ENCODE data around the gene NAA50. TPM values are rescaled to one million over a fixed set of nuclear protein-coding genes. Genes with fewer than 3 reads are reported as not detected.

NAA50 gene
- total RNA-seq, 1 donor from 2014 or later: 110 TPM

DNA sequence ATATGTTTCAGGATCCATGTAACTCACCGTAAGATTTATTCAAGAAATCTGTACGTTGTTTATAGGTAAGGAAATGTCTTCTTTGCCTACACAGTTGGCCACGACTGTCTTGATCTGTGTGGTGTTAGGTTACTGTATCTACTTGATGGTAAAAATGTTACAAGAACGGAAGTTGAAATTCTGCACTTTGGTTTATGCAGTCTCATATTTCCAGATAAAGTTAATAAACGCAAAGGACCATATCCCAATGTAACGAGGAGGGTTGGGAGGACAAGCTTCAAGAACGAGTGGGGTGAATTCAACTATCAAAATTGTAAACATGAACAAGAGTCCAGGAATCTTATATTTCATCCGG is 50.6 kb downstream of the NAA50 start:
- Mint-ChIP-seq H3K9me3 (ENCODE audit: low read depth) (no peaks in the 10 kb centered on the region), H3K36me3 (ENCODE audit: insufficient read depth) (peaks cover 2% of the 10 kb centered on the region), H3K4me3 (ENCODE audit: low read depth) (peak overlapping the region; percentile 98), H3K27ac (peak overlapping the region; percentile 98), H3K27me3 (no peaks in the 10 kb centered on the region), H3K4me1 (ENCODE audit: low read depth) (peaks cover 18% of the 10 kb centered on the region)
- TF ChIP-seq CTCF (IDR thresholded peaks at IDR 0.05; ENCODE audit: unreplicated experiment): no peak
- no peak for DNase-seq (ENCODE audit: low spot score, unreplicated experiment)

GRCh38 chr3:113690482-113690881 is 55.6 kb downstream of the NAA50 start:
- TF ChIP-seq CTCF (IDR thresholded peaks at IDR 0.05; ENCODE audit: unreplicated experiment): no peak
- Mint-ChIP-seq H3K27ac (no peak overlapping the region), H3K36me3 (ENCODE audit: insufficient read depth) (peaks cover 15% of the 10 kb centered on the region), H3K4me3 (ENCODE audit: low read depth) (no peak overlapping the region), H3K9me3 (ENCODE audit: low read depth) (peaks cover 1% of the 10 kb centered on the region), H3K27me3 (no peaks in the 10 kb centered on the region), H3K4me1 (ENCODE audit: low read depth) (peaks cover 16% of the 10 kb centered on the region)
- no peak for DNase-seq (ENCODE audit: low spot score, unreplicated experiment)

DNA sequence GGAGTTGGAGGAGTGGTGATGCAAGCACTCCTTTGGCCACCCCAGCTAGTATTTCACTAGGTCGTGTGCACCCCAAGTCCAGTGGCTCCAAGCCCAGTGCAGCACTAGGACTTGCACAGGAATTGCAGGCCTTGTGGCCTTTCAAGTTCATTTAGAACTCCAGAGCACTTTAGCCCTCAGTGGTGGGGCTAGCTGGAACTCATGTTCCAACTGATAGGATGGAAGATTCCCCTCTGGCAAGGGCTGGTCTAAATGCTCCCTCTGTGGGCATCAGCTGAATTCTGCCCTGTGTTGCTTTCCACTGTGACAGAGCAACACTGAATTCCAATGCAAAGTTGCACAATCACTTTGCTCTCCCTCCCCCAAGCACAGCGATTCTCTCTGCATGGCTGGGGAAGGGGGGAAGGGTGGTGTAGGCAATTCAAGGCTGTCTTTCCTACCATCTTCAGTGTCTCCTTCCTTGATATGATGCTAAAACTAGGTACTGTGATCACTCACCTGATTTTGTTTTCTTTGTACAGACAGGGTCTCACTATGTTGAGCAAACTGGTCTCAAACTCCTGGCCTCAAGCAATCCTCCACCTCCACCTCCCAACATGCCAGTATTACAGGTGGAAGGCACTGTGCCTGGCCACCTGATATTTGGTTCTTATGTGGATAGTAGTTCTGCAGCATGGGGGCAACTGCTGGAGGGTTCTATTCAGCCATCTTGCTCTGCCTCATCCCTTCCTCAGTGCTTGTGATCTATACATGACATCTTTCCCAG is 59.9 kb downstream of the NAA50 start:
- DNase-seq (ENCODE audit: low spot score, unreplicated experiment): no peak

GRCh38 chr3:113685124-113685523 is 60.9 kb downstream of the NAA50 start:
- no peak overlapping the region for H3K4me3 Mint-ChIP-seq (ENCODE audit: low read depth)
- H3K27me3 Mint-ChIP-seq: no peaks in the 10 kb centered on the region
- TF ChIP-seq CTCF (IDR thresholded peaks at IDR 0.05; ENCODE audit: unreplicated experiment): no peak
- DNase-seq (ENCODE audit: low spot score, unreplicated experiment): no peak
- H3K4me1 Mint-ChIP-seq (ENCODE audit: low read depth): no peaks in the 10 kb centered on the region
- H3K9me3 Mint-ChIP-seq (ENCODE audit: low read depth): peaks cover 20% of the 10 kb centered on the region
- peaks cover 40% of the 10 kb centered on the region for H3K36me3 Mint-ChIP-seq (ENCODE audit: insufficient read depth)
- no peak overlapping the region for H3K27ac Mint-ChIP-seq

More for the DNA sequence above, 59.9 kb downstream of the NAA50 start:
- no peak for TF ChIP-seq CTCF (IDR thresholded peaks at IDR 0.05; ENCODE audit: unreplicated experiment)
- Mint-ChIP-seq H3K27ac (no peak overlapping the region), H3K9me3 (ENCODE audit: low read depth) (peaks cover 19% of the 10 kb centered on the region), H3K36me3 (ENCODE audit: insufficient read depth) (peaks cover 39% of the 10 kb centered on the region), H3K27me3 (no peaks in the 10 kb centered on the region), H3K4me3 (ENCODE audit: low read depth) (no peak overlapping the region), H3K4me1 (ENCODE audit: low read depth) (no peaks in the 10 kb centered on the region)

DNA sequence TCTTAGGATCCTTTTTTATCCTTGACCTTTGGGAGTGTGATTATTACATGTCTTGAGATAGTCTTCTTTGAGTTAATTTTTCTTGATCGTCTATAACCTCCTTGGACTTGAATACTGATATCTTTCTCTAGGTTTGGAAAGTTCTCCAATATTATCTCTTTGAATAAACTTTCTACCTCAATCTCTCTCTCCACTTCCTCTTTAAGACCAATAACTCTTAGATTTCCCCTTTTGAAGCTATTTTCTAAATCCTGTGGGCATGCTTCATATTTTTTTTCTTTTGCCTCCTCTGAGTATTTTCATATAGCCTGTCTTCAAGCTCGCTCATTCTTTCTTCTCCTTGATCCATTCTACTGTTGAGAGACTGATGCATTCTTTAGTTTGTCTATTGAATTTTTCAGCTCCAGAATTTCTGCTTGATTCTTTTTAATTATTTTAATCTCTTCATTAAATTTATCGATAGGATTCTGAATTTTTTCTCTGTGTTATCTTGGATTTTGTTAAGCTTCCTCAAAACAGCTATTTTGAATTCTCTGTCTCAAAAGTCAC is 61.7 kb downstream of the NAA50 start:
- Mint-ChIP-seq H3K4me3 (ENCODE audit: low read depth) (no peak overlapping the region), H3K27me3 (no peaks in the 10 kb centered on the region), H3K4me1 (ENCODE audit: low read depth) (no peaks in the 10 kb centered on the region), H3K36me3 (ENCODE audit: insufficient read depth) (peaks cover 44% of the 10 kb centered on the region), H3K27ac (no peak overlapping the region), H3K9me3 (ENCODE audit: low read depth) (peaks cover 26% of the 10 kb centered on the region)
- DNase-seq (ENCODE audit: low spot score, unreplicated experiment): no peak
- TF ChIP-seq CTCF (IDR thresholded peaks at IDR 0.05; ENCODE audit: unreplicated experiment): no peak
